ENCODE data around the gene SOX4. TPM values are rescaled to one million over a fixed set of nuclear protein-coding genes. Genes with fewer than 3 reads are reported as not detected.

SOX4 gene
- total RNA-seq, 1 donor from 2014 or later = 132 TPM

- Mint-ChIP-seq H3K4me1 (ENCODE audit: unreplicated experiment) (peaks cover 36% of the 10 kb centered on the region), H3K9me3 (ENCODE audit: unreplicated experiment) (no peaks in the 10 kb centered on the region), H3K4me3 (ENCODE audit: unreplicated experiment) (peak overlapping the region; percentile 100), H3K27ac (ENCODE audit: unreplicated experiment) (peak overlapping the region; percentile 48), H3K27me3 (ENCODE audit: unreplicated experiment) (peaks cover 15% of the 10 kb centered on the region), H3K36me3 (ENCODE audit: low read depth, unreplicated experiment) (peaks cover 31% of the 10 kb centered on the region)
- DNase-seq (ENCODE audit: low spot score) = no peak
- TF ChIP-seq, protein P1, sequence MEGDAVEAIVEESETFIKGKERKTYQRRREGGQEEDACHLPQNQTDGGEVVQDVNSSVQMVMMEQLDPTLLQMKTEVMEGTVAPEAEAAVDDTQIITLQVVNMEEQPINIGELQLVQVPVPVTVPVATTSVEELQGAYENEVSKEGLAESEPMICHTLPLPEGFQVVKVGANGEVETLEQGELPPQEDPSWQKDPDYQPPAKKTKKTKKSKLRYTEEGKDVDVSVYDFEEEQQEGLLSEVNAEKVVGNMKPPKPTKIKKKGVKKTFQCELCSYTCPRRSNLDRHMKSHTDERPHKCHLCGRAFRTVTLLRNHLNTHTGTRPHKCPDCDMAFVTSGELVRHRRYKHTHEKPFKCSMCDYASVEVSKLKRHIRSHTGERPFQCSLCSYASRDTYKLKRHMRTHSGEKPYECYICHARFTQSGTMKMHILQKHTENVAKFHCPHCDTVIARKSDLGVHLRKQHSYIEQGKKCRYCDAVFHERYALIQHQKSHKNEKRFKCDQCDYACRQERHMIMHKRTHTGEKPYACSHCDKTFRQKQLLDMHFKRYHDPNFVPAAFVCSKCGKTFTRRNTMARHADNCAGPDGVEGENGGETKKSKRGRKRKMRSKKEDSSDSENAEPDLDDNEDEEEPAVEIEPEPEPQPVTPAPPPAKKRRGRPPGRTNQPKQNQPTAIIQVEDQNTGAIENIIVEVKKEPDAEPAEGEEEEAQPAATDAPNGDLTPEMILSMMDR (IDR thresholded peaks at IDR 0.05; ENCODE audit: unreplicated experiment) = no peak
Observed at GRCh38 chr6:21599051-21599696, 5.6 kb downstream of the SOX4 start.

DNA sequence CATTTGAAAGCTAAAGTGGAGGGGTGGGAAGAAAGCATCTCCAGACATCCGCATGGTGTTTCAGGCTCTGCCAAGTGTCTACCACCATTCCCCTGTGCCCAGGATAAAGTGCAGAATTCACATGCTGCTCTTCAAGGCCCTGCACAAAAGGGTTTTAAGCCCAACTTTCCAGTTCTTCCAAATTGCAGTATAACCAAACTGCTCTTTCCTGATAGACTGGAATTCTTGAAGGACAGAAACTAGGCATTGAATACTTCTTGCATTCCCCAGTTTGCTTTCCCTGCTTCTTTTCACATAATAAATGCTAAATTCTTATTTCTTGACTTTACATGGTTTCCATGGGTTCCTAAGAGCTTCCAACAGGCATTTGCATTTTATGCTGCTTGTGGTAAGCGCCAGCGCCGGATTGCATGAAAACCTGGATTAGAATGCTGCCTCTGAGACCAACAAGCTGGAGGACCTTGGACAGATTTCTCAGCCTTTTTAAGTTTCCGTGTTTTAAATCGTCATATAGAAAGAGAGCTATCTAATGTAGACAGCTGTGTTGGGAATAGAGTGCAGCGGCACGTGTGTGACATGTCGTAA, 7.9 kb downstream of the SOX4 start:
- Mint-ChIP-seq H3K27me3 (ENCODE audit: unreplicated experiment) (peaks cover 9% of the 10 kb centered on the region), H3K27ac (ENCODE audit: unreplicated experiment) (no peak overlapping the region), H3K9me3 (ENCODE audit: unreplicated experiment) (no peaks in the 10 kb centered on the region), H3K36me3 (ENCODE audit: low read depth, unreplicated experiment) (peaks cover 21% of the 10 kb centered on the region), H3K4me3 (ENCODE audit: unreplicated experiment) (no peak overlapping the region), H3K4me1 (ENCODE audit: unreplicated experiment) (peaks cover 35% of the 10 kb centered on the region)
- no peak for DNase-seq (ENCODE audit: low spot score)
- TF ChIP-seq, protein P1 (IDR thresholded peaks at IDR 0.05; ENCODE audit: unreplicated experiment) = no peak

- DNase-seq (ENCODE audit: low spot score) = no peak
- Mint-ChIP-seq H3K36me3 (ENCODE audit: low read depth, unreplicated experiment) (peaks cover 16% of the 10 kb centered on the region), H3K27me3 (ENCODE audit: unreplicated experiment) (peaks cover 12% of the 10 kb centered on the region), H3K9me3 (ENCODE audit: unreplicated experiment) (no peaks in the 10 kb centered on the region), H3K4me1 (ENCODE audit: unreplicated experiment) (peaks cover 40% of the 10 kb centered on the region), H3K27ac (ENCODE audit: unreplicated experiment) (no peak overlapping the region), H3K4me3 (ENCODE audit: unreplicated experiment) (no peak overlapping the region)
- TF ChIP-seq, protein P1 (IDR thresholded peaks at IDR 0.05; ENCODE audit: unreplicated experiment) = no peak
Observed at GRCh38 chr6:21601932-21602390, 8.4 kb downstream of the SOX4 start.

DNA sequence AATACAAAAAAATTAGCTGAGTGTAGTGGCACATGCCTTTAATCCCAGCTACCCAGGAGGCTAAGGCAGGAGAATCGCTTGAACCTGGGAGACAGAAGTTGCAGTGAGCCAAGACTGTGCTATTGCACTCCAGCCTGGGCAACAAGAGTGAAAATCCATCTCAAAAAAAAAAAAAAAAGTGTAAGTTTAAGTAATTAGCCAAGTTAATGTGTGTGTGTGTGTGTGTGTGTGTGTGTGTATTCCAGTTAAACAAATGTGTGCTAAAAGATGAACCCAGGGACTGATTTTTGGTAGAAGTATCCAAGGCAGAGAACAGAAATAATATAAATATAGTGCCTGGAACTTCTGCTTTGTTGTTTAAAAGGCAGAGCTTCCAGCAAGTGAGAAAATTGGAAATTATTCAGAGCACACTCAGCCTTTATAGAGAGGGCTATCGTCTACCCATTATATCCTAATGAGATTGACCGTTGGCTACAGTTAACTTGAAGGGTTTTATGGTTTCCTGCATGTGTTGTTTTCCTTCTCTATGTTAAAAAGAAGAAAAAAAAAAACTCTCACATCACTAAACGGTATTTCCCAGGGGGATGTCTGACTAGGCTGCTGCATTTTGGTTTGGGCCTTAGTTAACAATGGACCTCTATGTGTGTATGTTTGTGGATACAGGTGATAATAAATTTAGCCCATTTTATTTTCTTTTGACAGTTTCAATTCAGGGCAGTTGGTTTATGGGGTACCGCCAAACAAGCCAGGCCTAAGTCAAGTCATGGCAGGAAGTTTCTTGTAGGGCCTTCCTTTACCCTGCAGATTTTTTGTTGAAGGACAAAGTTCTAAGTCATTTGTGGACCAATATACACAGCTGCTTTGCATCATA, 9.8 kb downstream of the SOX4 start:
- Mint-ChIP-seq H3K27me3 (ENCODE audit: unreplicated experiment) (peaks cover 9% of the 10 kb centered on the region), H3K4me1 (ENCODE audit: unreplicated experiment) (peaks cover 41% of the 10 kb centered on the region), H3K27ac (ENCODE audit: unreplicated experiment) (no peak overlapping the region), H3K9me3 (ENCODE audit: unreplicated experiment) (no peaks in the 10 kb centered on the region), H3K4me3 (ENCODE audit: unreplicated experiment) (no peak overlapping the region), H3K36me3 (ENCODE audit: low read depth, unreplicated experiment) (peaks cover 3% of the 10 kb centered on the region)
- DNase-seq (ENCODE audit: low spot score) = no peak
- TF ChIP-seq, protein P1 (IDR thresholded peaks at IDR 0.05; ENCODE audit: unreplicated experiment) = no peak

Data from endothelial cell (in vitro differentiated cells).